Kidney (tissue), 14 donors: ENCODE measurements around the gene PSORS1C2. TPM values are rescaled to one million over a fixed set of nuclear protein-coding genes. Genes with fewer than 3 reads are reported as not detected.

Experiments
- DNase-seq, 5 donors: peaks; one replicate each; pipeline ENCODE4 v3.0.0-alpha.2; 2013 to 2020
- FAIRE-seq: peaks from 2 replicates; lab custom pipeline; 2012; peaks lifted over from hg19 to GRCh38; lab: Jason Lieb, UNC
- H3K27ac ChIP-seq, 2 donors: one replicate each; pipeline ENCODE4 v1.7.0; 2013; ENCODE audit warnings: low read depth in 2 of 2, low read length in 2 of 2, inconsistent platforms in 1 of 2
- H3K27me3 ChIP-seq: one replicate; pipeline ENCODE4 v1.7.1; 2013; ENCODE audit warnings: low read length, inconsistent platforms; ENCODE audit not compliant: control insufficient read depth, insufficient read depth
- H3K36me3 ChIP-seq, 3 donors: one replicate each; pipeline versions ENCODE4 v1.7.0 to v1.7.1; 2013; ENCODE audit warnings: low read length in 3 of 3, control low read depth in 1 of 3, inconsistent platforms in 1 of 3; ENCODE audit not compliant: insufficient read depth in 3 of 3, control insufficient read depth in 2 of 3
- H3K4me1 ChIP-seq, 3 donors: one replicate each; pipeline versions ENCODE4 v1.7.0 to v1.7.1; 2013; ENCODE audit warnings: low read length in 3 of 3, inconsistent platforms in 1 of 3, low read depth in 1 of 3; ENCODE audit not compliant: control insufficient read depth in 2 of 3, insufficient read depth in 2 of 3
- H3K4me3 ChIP-seq, 3 donors: one replicate each; pipeline versions ENCODE4 v1.7.0 to v1.8.1; 2013; ENCODE audit warnings: low read length in 3 of 3, control low read depth in 1 of 3, inconsistent platforms in 1 of 3
- H3K9ac ChIP-seq, 3 donors: one replicate each; pipeline versions ENCODE4 v1.7.0 to v1.7.1; 2013; ENCODE audit warnings: low read length in 3 of 3, control low read depth in 1 of 3, inconsistent platforms in 1 of 3
- H3K9me3 ChIP-seq, 3 donors: one replicate each; pipeline versions ENCODE4 v1.7.0 to v1.7.1; 2013; ENCODE audit warnings: low read length in 3 of 3, control low read depth in 1 of 3, inconsistent platforms in 1 of 3; ENCODE audit not compliant: control insufficient read depth in 2 of 3, insufficient read depth in 1 of 3
- intact Hi-C: fragments of 100-400 bp; cut with DNase I; formaldehyde crosslinking; loops from one replicate; pipeline ENCODE4 v1.11.1; 2022
- polyA plus RNA-seq: library from polyadenylated mRNA; stranded (reverse); fragments of 350-450 nt; fragmentation: Illumina TruSeq; extraction: RNeasy Lipid Tissue Mini Kit (QIAGEN cat#74804); gene quantifications from one replicate; pipeline ENCODE4 v1.2.3, GENCODE V29; 2014; ENCODE audit warnings: low read depth, low replicate concordance; ENCODE audit not compliant: insufficient read depth
- total RNA-seq: library from RNA; stranded (reverse); fragmentation: NEBNext Ultra II Directional; extraction: Animal tissue kit (Norgen Biotek cat#: 25700); gene quantifications from one replicate; pipeline ENCODE4 v1.2.1, GENCODE V29; 2021
- TF ChIP-seq, protein P1 (sequence below): IDR thresholded peaks from 3 replicates; pipeline ENCODE4 v1.5.1; 2012; ENCODE audit warnings: mild to moderate bottlenecking, moderate library complexity, borderline replicate concordance; ENCODE audit not compliant: insufficient read depth; ENCODE audit errors: extremely low read depth
- donor health status: control.
- donor health status: control.
- donor health status: control.
- donor health status: control.
- donor health status: control.
- donor health status: DM: yes; HTN: yes; CAD: no.
- donor health status: Normal renal cell carcinoma (clear cell type).

The PSORS1C2 gene
- total and polyA plus RNA-seq, 2 donors from 2014 or later: not detected

DNA sequence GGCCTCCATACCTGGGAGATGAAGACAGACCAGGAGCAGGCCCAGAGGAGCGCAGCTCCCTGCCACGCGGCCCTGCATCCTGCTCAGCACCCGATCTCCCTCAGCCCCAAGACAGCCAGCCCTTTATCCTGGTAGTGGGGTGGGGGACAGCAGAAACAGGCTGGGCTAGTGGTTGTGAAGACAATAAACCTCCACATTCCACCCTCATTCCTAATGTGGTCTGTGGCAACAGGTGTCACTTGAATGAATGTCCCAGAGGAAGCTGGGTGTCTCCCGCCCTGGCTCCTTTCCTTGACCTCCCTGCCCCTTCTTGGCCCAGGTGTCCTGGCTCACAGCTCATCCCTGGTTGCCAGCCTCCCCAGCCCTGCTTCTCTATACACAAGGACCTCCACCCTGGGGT is 26.4 kb downstream of the PSORS1C2 start, which contains the start of gene C6orf15:
C6orf15 (minus strand) TSS at position 98 of the 400 bp plus-strand sequence; CDS start at position 78, 20 bp downstream.
- FAIRE-seq: no peak
- Histone ChIP-seq H3K9me3 (no peaks in the 10 kb centered on the region), H3K9ac (no peak within 1 kb of the TSS), H3K27me3 (no peaks in the 10 kb centered on the region), H3K27ac (no peak within 1 kb of the TSS), H3K4me1 (peaks cover 0 to 2% (median 0%) of the 10 kb centered on the region in 3 donors), H3K36me3 (no peaks in the 10 kb centered on the region), H3K4me3 (no peak within 1 kb of the TSS)
- intact Hi-C loops: no loop called here
- no peak for DNase-seq
- TF ChIP-seq, protein P1, sequence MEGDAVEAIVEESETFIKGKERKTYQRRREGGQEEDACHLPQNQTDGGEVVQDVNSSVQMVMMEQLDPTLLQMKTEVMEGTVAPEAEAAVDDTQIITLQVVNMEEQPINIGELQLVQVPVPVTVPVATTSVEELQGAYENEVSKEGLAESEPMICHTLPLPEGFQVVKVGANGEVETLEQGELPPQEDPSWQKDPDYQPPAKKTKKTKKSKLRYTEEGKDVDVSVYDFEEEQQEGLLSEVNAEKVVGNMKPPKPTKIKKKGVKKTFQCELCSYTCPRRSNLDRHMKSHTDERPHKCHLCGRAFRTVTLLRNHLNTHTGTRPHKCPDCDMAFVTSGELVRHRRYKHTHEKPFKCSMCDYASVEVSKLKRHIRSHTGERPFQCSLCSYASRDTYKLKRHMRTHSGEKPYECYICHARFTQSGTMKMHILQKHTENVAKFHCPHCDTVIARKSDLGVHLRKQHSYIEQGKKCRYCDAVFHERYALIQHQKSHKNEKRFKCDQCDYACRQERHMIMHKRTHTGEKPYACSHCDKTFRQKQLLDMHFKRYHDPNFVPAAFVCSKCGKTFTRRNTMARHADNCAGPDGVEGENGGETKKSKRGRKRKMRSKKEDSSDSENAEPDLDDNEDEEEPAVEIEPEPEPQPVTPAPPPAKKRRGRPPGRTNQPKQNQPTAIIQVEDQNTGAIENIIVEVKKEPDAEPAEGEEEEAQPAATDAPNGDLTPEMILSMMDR: no peak

DNA sequence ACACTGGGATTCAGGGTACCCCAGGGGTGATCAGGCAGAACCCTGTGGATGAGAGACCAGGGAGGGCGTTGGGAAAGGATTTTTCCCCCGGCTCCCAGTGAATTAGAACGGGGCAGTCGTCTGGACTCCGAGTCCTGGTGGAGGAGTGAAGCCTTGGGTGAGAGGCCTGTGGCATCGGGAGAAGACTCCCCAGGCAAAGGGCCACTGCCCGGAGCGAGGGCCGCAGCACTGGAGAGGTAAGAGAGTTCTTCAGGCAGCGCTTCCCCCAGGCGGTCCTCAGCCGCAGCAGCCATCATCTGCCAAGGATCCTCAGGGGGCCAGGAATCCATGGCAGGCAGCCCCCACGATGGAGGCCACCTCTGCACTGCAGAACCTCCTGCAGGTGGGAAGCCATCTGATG is 27.2 kb downstream of the PSORS1C2 start:
- FAIRE-seq (no peak), DNase-seq (no peak)
- TF ChIP-seq, protein P1: no peak
- Histone ChIP-seq H3K9me3 (no peaks in the 10 kb centered on the region), H3K9ac (no peak overlapping the region), H3K36me3 (no peaks in the 10 kb centered on the region), H3K27ac (no peak overlapping the region), H3K4me3 (no peak overlapping the region), H3K4me1 (peaks cover 0 to 2% (median 0%) of the 10 kb centered on the region in 3 donors), H3K27me3 (no peaks in the 10 kb centered on the region)
- intact Hi-C loops: no loop called here

DNA sequence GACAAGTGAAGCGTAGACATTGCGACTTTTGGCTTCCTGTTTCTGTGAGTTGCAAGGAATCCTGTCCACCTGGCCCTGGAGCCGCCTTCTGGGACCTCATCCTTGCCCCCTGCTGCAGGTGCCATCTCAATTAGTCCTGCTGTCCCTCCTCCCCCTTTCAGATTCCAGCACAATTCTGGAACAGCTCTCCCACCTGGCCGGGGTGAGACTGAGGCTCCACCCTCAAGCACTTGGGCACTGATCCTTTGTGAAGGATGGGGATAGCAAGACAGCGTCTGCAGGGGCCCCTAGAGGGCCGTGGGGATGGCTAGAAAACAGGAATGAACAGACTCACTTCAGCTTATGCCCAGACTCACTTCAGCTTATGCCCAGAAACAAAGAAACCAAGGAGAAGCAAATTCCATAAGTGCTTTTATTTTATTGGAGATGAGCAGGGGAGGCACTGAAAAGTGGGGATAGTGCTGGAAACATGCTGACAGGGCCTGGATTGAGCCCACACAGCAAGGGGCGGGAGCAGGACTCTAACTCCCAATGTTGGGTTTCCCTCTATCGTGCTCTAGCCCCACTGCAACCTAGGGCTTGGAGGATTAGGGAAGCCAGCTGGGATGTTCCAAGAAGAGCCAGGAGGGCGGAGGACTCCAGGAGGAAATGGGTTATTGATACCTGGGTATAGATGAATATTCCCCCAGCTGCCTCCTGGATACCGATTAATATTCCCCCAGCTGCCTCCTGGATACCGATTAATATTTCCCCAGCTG is 27.9 kb downstream of the PSORS1C2 start:
- intact Hi-C loops: no loop called here
- H3K9me3 ChIP-seq: no peaks in the 10 kb centered on the region
- H3K4me1 ChIP-seq: peaks cover 0 to 2% (median 0%) of the 10 kb centered on the region in 3 donors
- no peak overlapping the region for H3K4me3 ChIP-seq
- H3K36me3 ChIP-seq: no peaks in the 10 kb centered on the region
- FAIRE-seq: no peak
- no peaks in the 10 kb centered on the region for H3K27me3 ChIP-seq
- H3K9ac ChIP-seq: no peak overlapping the region
- no peak for DNase-seq
- no peak overlapping the region for H3K27ac ChIP-seq
- TF ChIP-seq, protein P1: no peak
